SK-N-DZ (cell line): ENCODE measurements around the gene RWDD4.

Experiments used
- DNase-seq: peaks from one replicate; pipeline ENCODE4 v3.0.0-alpha.2; 2015; ENCODE audit warnings: low spot score
- small RNA-seq, 2 experiments: library from RNA; depleted of rRNA; stranded (forward); fragments of <200 nt; gene quantifications; one replicate each; pipeline ENCODE3, GENCODE V24; 2014

The RWDD4 gene

DNA sequence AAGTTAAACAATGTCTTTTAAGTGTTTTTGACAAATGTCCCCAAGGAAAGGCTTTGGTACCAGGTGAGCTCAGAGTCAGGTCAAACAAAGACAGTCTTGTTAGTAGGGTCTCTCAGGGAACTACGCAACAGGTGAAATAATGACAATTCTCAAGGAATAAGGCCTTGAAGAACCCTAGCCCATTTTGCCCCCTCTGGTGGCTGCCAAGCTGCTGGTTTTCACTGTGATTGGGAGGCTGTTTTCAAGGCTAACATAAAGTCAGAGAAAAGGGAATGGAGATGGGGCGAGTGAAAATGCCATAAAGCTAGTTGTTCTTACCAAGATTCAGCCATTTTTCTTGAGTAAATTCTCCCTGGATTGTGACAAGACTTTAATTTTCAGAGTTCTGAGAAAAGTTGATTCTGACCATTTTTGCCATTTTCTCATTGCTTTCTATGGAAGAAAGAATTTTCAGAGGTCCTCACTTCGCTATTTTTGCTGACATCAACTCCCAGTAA is 58.7 kb downstream of the RWDD4 start:
- DNase-seq: no peak

DNA sequence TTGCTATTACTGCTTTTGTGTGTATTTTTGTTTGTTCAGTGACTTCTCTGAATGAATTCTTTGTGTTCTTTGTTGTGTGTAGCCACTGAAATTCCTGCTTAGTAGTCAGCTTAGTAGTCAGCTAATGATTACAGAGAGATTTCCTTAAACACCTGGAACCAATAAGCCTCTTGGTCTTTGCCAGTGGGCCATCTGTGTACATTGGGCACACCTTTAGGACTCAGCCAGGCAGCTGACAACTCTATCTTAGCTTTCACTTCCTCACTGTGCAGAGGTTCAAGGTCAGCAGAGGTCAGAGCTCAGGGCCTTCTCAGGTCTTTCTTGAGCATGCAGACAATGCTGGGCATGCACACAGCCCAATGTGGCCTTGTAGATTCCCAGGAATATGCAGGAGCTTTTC is 59.3 kb downstream of the RWDD4 start:
- no peak for DNase-seq

DNA sequence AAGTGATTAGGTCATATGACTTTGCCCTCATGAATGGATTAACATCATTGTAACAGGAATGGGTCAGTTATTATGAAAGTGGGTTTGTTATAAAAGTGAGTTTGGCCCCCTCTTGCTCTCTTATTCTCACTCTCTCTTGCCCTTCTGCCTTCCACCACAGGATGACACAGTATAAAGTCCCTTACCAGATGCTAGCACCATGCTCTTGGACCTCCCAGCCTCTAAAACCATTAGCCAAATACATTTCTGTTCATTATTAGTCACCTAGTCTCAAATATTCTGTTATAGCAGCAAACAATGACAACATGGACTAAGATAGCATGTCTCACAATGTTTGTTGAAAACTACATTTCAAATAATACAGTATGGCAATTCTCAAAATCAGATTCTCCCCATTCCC is 59.7 kb downstream of the RWDD4 start:
- no peak for DNase-seq

DNA sequence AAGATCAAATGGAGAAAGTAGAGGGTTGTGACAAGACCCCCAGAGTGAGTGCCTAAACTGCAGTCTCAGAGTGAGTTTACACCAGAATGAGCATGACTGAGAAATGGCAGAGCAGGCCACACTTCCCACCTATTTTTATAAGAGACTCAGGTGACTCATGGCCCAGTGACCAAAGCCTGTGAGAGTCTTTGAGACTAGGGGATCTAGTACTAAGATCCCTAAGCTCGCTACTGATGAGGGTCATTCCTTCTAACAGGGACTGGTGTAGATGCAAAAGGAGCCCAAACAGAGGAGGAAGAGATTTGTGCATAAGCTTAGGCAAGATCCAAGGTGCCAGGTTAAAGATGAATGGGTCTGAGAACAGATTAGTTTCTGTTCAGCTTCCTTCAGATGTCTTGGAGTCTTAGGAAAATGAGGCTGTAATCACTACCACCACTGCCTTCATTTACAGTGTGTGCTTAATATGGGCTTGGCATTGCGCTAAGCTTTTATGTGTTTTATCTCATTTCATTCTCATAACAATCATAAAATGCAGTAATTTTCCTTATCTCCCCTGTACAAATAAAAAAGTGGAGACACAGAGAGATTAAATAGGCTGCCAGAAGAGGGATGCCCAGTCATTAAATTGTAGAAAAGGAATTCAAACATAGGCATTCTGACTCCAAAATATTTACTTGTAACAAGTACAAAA is 62.8 kb downstream of the RWDD4 start:
- no peak for DNase-seq

DNA sequence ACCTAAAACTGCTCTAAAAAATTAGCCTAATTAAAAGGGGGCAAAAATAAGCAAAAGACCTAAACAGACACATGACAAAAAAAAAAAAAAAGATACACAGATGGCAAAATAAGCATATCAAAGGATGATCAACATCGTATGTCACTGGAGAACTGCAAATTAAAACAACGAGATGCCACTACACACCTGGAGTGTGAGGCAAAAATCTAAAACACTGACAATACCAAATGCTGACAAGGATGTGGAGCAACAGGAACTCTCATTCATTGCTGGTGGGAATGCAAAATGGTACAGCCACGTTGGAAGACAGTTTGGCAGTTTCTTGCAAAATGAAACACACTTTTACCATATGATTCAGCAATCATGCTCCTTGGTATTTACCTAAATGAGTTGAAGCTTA is 64.2 kb downstream of the RWDD4 start:
- DNase-seq: no peak

DNA sequence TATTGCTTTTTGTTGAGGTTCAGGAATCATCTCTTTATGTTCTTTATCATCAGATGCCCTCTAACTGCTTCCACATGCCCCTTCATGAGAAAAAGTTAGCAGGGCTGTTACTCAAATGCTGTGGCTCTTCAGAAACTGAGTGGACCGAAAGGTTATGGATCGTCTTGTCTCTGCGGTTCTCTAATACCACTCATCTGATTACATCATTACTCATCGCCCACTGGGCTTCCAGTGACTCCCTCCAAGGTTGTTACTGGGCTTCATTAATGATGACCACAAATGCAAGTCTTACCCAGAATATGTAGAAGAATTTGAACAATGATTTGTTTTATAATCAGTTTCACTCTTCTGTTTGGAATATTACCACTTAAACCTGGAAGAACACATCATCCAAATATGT is 67.7 kb downstream of the RWDD4 start:
- DNase-seq: no peak

Small RNA genes lying within 50 kb of the gene (small RNA-seq; reads per million reads assigned to genes)
- gene RNU6-1053P (0 reads per million in 2 experiments), gene RNU6-335P (0 reads per million in 2 experiments), gene RNU6-479P (0 reads per million in 2 experiments)
